DND-41 (cell line): Measurements from ENCODE around the gene MAP2K1.
"Not testable (repeated sequence)": the region's sequence is repeated elsewhere in the genome, so short reads cannot be mapped to it uniquely, and the experiment has no call there.

ENCODE experiments used
- ATAC-seq: fragments of 200-7000 bp; cut with Tn5 transposase; 3 replicates; pipeline ENCODE4 v1.9.1; 2021; ENCODE audit warnings: low read depth; ENCODE audit not compliant: insufficient read depth
- DNase-seq: peaks from one replicate; pipeline ENCODE4 v3.0.0-alpha.2; 2020
- H2AFZ ChIP-seq: 2 replicates; pipeline ENCODE4 v1.6.0; 2012; ENCODE audit warnings: low read depth, low read length
- H3K27ac ChIP-seq: 2 replicates; pipeline ENCODE4 v1.5.1; 2012; ENCODE audit warnings: low read length, inconsistent platforms
- H3K27me3 ChIP-seq: fragments of 200-600 bp; sonication (generic); 2 replicates; pipeline ENCODE4 v1.6.0; 2012; ENCODE audit warnings: low read length, mild to moderate bottlenecking, inconsistent platforms; ENCODE audit not compliant: insufficient read depth, poor library complexity
- H3K36me3 ChIP-seq: 2 replicates; pipeline ENCODE4 v1.5.1; 2012; ENCODE audit warnings: low read length, inconsistent platforms; ENCODE audit not compliant: insufficient read depth
- H3K4me1 ChIP-seq: 2 replicates; pipeline ENCODE4 v1.5.1; 2012; ENCODE audit warnings: mild to moderate bottlenecking, low read length; ENCODE audit not compliant: insufficient read depth
- H3K4me2 ChIP-seq: 2 replicates; pipeline ENCODE4 v1.6.0; 2012; ENCODE audit warnings: mild to moderate bottlenecking, moderate library complexity, low read length, inconsistent platforms; ENCODE audit not compliant: insufficient read depth
- H3K4me3 ChIP-seq, 2 experiments: fragments of 200-600 bp in 1 of 2; shearing (Covaris generic) in 1 of 2; 2 replicates each; pipeline ENCODE4 v1.5.1; 2012 to 2016; ENCODE audit warnings: inconsistent platforms in 2 of 2, low read length in 2 of 2, mild to moderate bottlenecking in 2 of 2, low read depth in 1 of 2, moderate library complexity in 1 of 2
- H3K79me2 ChIP-seq: 2 replicates; pipeline ENCODE4 v1.6.0; 2012; ENCODE audit warnings: low read length, inconsistent platforms; ENCODE audit not compliant: insufficient read depth
- H3K9ac ChIP-seq: 2 replicates; pipeline ENCODE4 v1.6.0; 2012; ENCODE audit warnings: low read depth, mild to moderate bottlenecking, inconsistent platforms, low read length, moderate library complexity
- H3K9me3 ChIP-seq: 2 replicates; pipeline ENCODE4 v1.5.1; 2012; ENCODE audit warnings: low read length, moderate library complexity, mild to moderate bottlenecking, inconsistent platforms; ENCODE audit not compliant: insufficient read depth, severe bottlenecking
- H4K20me1 ChIP-seq: 2 replicates; pipeline ENCODE4 v1.6.0; 2012; ENCODE audit warnings: low read length; ENCODE audit not compliant: insufficient read depth
- EZH2 ChIP-seq: IDR thresholded peaks from 3 replicates; pipeline ENCODE4 v1.6.1; 2012; ENCODE audit warnings: borderline replicate concordance, low read depth, mild to moderate bottlenecking, moderate library complexity, low read length, inconsistent platforms; ENCODE audit not compliant: severe bottlenecking
- TF ChIP-seq, protein P1 (sequence below): IDR thresholded peaks from 2 replicates; pipeline ENCODE4 v1.5.1; 2012; ENCODE audit warnings: borderline replicate concordance, low read length, moderate library complexity, mild to moderate bottlenecking; ENCODE audit not compliant: poor library complexity, severe bottlenecking; ENCODE audit errors: extremely low read depth

MAP2K1 gene

DNA sequence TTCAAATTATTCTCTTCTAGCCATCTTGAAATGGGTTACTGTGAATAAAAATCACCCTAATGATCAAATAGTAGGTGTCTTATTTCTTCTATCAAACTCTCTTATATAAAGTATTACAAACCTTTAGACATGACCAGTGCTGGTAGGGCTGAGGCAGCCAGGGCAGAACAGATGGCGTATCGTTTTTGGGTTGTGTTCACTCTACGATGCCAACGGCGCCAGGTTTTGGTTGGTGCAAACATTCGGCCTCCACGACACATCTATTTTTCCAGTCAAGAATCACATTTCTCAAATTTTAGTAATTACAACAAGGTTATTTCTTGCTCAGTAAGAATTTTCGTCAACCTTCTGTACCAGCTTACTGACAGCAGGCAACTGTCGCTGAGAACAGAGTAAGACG, 115.8 kb downstream of the MAP2K1 start:
- ATAC-seq (no peak), DNase-seq (no peak)
- H3K4me1 ChIP-seq = peaks cover 41% of the 10 kb centered on the region
- peak overlapping the region; percentile 76; the same call in 1 of the 2 replicates for H3K9ac ChIP-seq
- H3K36me3 ChIP-seq = peaks cover 66% of the 10 kb centered on the region
- peaks cover 20% of the 10 kb centered on the region for H4K20me1 ChIP-seq
- H3K4me3 ChIP-seq = peak overlapping the region in 1 of 2 experiments; percentile 83; a peak in 1 of 4 replicates
- H3K4me2 ChIP-seq = peak overlapping the region; percentile 71; the same call in 1 of the 2 replicates
- peaks cover 69% of the 10 kb centered on the region for H3K79me2 ChIP-seq
- no peaks in the 10 kb centered on the region for H3K9me3 ChIP-seq
- no peaks in the 10 kb centered on the region for H3K27me3 ChIP-seq
- TF ChIP-seq EZH2 = no peak
- TF ChIP-seq, protein P1, sequence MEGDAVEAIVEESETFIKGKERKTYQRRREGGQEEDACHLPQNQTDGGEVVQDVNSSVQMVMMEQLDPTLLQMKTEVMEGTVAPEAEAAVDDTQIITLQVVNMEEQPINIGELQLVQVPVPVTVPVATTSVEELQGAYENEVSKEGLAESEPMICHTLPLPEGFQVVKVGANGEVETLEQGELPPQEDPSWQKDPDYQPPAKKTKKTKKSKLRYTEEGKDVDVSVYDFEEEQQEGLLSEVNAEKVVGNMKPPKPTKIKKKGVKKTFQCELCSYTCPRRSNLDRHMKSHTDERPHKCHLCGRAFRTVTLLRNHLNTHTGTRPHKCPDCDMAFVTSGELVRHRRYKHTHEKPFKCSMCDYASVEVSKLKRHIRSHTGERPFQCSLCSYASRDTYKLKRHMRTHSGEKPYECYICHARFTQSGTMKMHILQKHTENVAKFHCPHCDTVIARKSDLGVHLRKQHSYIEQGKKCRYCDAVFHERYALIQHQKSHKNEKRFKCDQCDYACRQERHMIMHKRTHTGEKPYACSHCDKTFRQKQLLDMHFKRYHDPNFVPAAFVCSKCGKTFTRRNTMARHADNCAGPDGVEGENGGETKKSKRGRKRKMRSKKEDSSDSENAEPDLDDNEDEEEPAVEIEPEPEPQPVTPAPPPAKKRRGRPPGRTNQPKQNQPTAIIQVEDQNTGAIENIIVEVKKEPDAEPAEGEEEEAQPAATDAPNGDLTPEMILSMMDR = no peak
- H2AFZ ChIP-seq = no peak overlapping the region
- H3K27ac ChIP-seq = no peak overlapping the region

DNA sequence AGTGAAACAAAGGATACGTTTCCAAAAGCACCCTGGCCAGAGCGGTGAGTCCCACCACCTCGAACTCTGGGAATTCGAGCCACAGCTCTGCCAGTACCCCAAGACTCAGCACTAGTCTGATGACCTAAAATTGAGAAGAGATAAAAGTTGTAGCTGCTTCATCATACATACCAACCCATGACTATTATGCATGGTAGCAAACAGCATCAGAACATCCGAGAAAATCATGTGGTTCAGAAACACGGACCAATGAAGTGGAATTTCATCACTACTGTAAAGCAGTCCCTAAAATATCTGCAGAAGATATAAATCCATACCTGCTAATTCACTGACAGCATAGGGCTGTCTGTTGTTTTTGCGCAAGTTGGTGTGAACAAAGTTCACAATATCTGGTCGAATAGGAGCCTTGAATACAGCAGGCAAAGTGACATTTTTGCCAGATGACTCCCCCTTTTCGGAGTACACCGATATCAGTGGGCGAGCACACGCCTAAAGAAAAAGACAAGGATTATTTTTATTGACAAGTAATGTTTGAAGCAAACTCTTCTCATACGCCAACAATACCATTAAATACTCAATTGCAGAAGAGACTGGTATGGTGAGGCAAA, 116.4 kb downstream of the MAP2K1 start:
- H3K4me1 ChIP-seq = peaks cover 40% of the 10 kb centered on the region
- H3K27ac ChIP-seq = peak overlapping the region; percentile 24; the same call in 1 of the 2 replicates

DNA sequence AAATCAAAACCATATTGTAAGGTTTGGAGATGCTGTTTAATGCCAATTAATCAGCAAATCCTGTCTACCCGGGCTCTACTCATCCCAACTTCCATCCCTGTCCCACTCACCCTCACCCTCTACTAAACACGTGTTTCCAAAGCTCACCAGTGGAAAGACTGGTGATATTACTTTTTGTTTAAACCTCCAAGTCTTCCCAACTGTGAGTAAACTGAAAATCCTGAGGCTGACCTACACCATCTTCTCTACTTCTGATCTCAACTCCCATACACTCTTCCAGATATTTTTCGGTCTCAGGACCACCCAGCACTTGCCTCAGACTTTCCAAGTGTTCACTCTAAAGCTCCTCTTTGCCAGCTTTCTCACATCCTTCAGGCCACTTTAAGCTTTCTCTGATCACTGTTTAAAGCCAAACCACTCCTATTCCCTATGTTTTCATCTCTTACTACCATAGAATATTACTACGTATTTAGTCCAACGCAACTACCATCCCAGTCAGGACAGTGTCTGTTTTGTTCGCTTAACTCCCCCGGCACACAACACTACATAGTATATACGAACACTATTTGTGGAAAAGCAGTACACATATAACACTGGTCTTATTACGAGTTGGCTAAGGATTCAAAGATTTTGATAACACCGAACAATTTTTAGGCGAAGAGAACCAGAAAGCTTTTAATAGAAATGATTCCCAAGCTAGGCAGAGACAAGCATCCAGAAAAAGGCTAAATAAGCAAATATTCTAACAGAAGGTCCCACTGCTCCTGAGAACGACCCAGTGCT, 117.3 kb downstream of the MAP2K1 start:
- Histone ChIP-seq H3K27me3 (no peaks in the 10 kb centered on the region), H3K4me3 (peak overlapping the region; percentile 80 to 83), H3K79me2 (peaks cover 82% of the 10 kb centered on the region), H2AFZ (peak overlapping the region; percentile 86), H4K20me1 (peaks cover 20% of the 10 kb centered on the region), H3K9me3 (no peaks in the 10 kb centered on the region), H3K27ac (peak overlapping the region; percentile 95), H3K4me1 (peaks cover 44% of the 10 kb centered on the region), H3K9ac (peak overlapping the region; percentile 76), H3K4me2 (peak overlapping the region; percentile 71), H3K36me3 (peaks cover 53% of the 10 kb centered on the region)
- no peak for DNase-seq
- TF ChIP-seq EZH2 = no peak
- TF ChIP-seq, protein P1 = no peak
- no peak for ATAC-seq

More for the DNA sequence above, 116.4 kb downstream of the MAP2K1 start:
- H2AFZ ChIP-seq, ATAC-seq, H3K27me3 ChIP-seq, DNase-seq, H3K9me3 ChIP-seq: not testable (repeated sequence)
- Histone ChIP-seq H3K4me3 (peak overlapping the region; percentile 80 to 83; a peak in 3 of 4 replicates), H3K79me2 (peaks cover 75% of the 10 kb centered on the region), H4K20me1 (peaks cover 20% of the 10 kb centered on the region), H3K36me3 (peaks cover 61% of the 10 kb centered on the region), H3K9ac (peak overlapping the region; percentile 76), H3K4me2 (peak overlapping the region; percentile 71)
